DND-41 (cell line): Measurements from ENCODE around the gene SV2B.

Source experiments
- ATAC-seq: fragments of 200-7000 bp; cut with Tn5 transposase; 3 replicates; pipeline ENCODE4 v1.9.1; 2021; ENCODE audit warnings: low read depth; ENCODE audit not compliant: insufficient read depth
- DNase-seq: peaks from one replicate; pipeline ENCODE4 v3.0.0-alpha.2; 2020
- H2AFZ ChIP-seq: 2 replicates; pipeline ENCODE4 v1.6.0; 2012; ENCODE audit warnings: low read depth, low read length
- H3K27ac ChIP-seq: 2 replicates; pipeline ENCODE4 v1.5.1; 2012; ENCODE audit warnings: low read length, inconsistent platforms
- H3K27me3 ChIP-seq: fragments of 200-600 bp; sonication (generic); 2 replicates; pipeline ENCODE4 v1.6.0; 2012; ENCODE audit warnings: low read length, mild to moderate bottlenecking, inconsistent platforms; ENCODE audit not compliant: insufficient read depth, poor library complexity
- H3K36me3 ChIP-seq: 2 replicates; pipeline ENCODE4 v1.5.1; 2012; ENCODE audit warnings: low read length, inconsistent platforms; ENCODE audit not compliant: insufficient read depth
- H3K4me1 ChIP-seq: 2 replicates; pipeline ENCODE4 v1.5.1; 2012; ENCODE audit warnings: mild to moderate bottlenecking, low read length; ENCODE audit not compliant: insufficient read depth
- H3K4me2 ChIP-seq: 2 replicates; pipeline ENCODE4 v1.6.0; 2012; ENCODE audit warnings: mild to moderate bottlenecking, moderate library complexity, low read length, inconsistent platforms; ENCODE audit not compliant: insufficient read depth
- H3K4me3 ChIP-seq, 2 experiments: fragments of 200-600 bp in 1 of 2; shearing (Covaris generic) in 1 of 2; 2 replicates each; pipeline ENCODE4 v1.5.1; 2012 to 2016; ENCODE audit warnings: inconsistent platforms in 2 of 2, low read length in 2 of 2, mild to moderate bottlenecking in 2 of 2, low read depth in 1 of 2, moderate library complexity in 1 of 2
- H3K79me2 ChIP-seq: 2 replicates; pipeline ENCODE4 v1.6.0; 2012; ENCODE audit warnings: low read length, inconsistent platforms; ENCODE audit not compliant: insufficient read depth
- H3K9ac ChIP-seq: 2 replicates; pipeline ENCODE4 v1.6.0; 2012; ENCODE audit warnings: low read depth, mild to moderate bottlenecking, inconsistent platforms, low read length, moderate library complexity
- H3K9me3 ChIP-seq: 2 replicates; pipeline ENCODE4 v1.5.1; 2012; ENCODE audit warnings: low read length, moderate library complexity, mild to moderate bottlenecking, inconsistent platforms; ENCODE audit not compliant: insufficient read depth, severe bottlenecking
- H4K20me1 ChIP-seq: 2 replicates; pipeline ENCODE4 v1.6.0; 2012; ENCODE audit warnings: low read length; ENCODE audit not compliant: insufficient read depth
- EZH2 ChIP-seq: IDR thresholded peaks from 3 replicates; pipeline ENCODE4 v1.6.1; 2012; ENCODE audit warnings: borderline replicate concordance, low read depth, mild to moderate bottlenecking, moderate library complexity, low read length, inconsistent platforms; ENCODE audit not compliant: severe bottlenecking
- TF ChIP-seq, protein P1 (sequence below): IDR thresholded peaks from 2 replicates; pipeline ENCODE4 v1.5.1; 2012; ENCODE audit warnings: borderline replicate concordance, low read length, moderate library complexity, mild to moderate bottlenecking; ENCODE audit not compliant: poor library complexity, severe bottlenecking; ENCODE audit errors: extremely low read depth

SV2B gene

DNA sequence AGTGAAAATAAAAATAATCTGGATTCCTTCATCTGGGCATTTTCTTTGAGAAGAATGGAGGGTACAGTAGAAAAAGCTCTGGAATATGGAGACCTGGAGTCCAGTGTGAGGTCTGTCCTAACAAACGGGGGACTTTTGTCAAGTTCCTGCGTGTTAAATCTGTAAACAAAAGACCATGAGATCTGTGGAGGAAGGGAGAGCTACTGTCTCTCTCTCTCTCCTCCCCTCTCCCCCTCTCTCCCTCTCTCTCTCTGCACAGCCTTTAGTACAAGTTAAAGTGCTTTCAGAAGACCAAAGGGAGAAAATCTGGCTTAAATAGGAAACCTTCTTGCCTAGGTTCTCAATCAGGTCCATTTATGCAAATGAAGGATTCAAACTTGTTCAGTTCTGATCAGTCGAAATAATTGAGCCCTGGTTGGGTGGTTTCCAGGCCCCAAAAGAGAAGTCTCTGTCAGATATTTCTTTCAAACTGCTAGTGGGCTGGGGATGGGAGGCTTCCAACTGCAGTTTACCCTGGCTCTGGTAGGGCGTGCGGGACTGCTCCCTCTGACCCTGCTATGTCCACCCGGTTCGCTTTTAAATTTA lies 103.7 kb downstream of the SV2B start:
- Histone ChIP-seq H3K79me2 (no peaks in the 10 kb centered on the region), H3K4me2 (no peak overlapping the region), H3K4me1 (no peaks in the 10 kb centered on the region), H3K27me3 (peaks cover 7% of the 10 kb centered on the region), H2AFZ (no peak overlapping the region), H3K36me3 (no peaks in the 10 kb centered on the region), H3K9me3 (no peaks in the 10 kb centered on the region), H3K4me3 (no peak overlapping the region), H3K9ac (no peak overlapping the region), H3K27ac (no peak overlapping the region), H4K20me1 (no peaks in the 10 kb centered on the region)
- no peak for TF ChIP-seq EZH2
- TF ChIP-seq, protein P1, sequence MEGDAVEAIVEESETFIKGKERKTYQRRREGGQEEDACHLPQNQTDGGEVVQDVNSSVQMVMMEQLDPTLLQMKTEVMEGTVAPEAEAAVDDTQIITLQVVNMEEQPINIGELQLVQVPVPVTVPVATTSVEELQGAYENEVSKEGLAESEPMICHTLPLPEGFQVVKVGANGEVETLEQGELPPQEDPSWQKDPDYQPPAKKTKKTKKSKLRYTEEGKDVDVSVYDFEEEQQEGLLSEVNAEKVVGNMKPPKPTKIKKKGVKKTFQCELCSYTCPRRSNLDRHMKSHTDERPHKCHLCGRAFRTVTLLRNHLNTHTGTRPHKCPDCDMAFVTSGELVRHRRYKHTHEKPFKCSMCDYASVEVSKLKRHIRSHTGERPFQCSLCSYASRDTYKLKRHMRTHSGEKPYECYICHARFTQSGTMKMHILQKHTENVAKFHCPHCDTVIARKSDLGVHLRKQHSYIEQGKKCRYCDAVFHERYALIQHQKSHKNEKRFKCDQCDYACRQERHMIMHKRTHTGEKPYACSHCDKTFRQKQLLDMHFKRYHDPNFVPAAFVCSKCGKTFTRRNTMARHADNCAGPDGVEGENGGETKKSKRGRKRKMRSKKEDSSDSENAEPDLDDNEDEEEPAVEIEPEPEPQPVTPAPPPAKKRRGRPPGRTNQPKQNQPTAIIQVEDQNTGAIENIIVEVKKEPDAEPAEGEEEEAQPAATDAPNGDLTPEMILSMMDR = no peak
- DNase-seq (no peak), ATAC-seq (no peak)

DNA sequence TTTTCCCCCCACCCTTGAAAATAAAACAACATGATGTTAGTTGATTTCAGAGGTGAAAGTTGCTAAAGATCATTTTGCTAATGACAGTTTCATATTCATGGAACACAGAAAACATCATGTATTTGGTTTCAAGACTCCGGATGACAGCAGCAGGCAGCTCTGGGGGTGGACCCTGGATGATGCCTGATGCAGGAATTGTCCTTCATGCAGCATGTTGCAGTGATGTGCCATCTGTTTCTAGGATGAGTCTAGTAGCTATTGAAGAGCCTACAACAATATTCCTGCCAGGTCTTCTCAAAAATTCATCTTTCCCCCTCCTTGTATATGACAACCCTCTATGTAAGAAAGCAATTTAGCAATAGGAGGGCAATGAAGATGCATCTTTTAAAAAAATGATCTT lies 108.3 kb downstream of the SV2B start:
- Histone ChIP-seq H3K27me3 (peaks cover 3% of the 10 kb centered on the region), H4K20me1 (no peaks in the 10 kb centered on the region), H3K9ac (no peak overlapping the region), H3K27ac (no peak overlapping the region), H3K9me3 (no peaks in the 10 kb centered on the region), H3K4me1 (no peaks in the 10 kb centered on the region), H2AFZ (no peak overlapping the region), H3K36me3 (no peaks in the 10 kb centered on the region), H3K4me3 (no peak overlapping the region), H3K4me2 (no peak overlapping the region), H3K79me2 (no peaks in the 10 kb centered on the region)
- TF ChIP-seq, protein P1 = no peak
- TF ChIP-seq EZH2 = no peak
- no peak for ATAC-seq
- DNase-seq = no peak

DNA sequence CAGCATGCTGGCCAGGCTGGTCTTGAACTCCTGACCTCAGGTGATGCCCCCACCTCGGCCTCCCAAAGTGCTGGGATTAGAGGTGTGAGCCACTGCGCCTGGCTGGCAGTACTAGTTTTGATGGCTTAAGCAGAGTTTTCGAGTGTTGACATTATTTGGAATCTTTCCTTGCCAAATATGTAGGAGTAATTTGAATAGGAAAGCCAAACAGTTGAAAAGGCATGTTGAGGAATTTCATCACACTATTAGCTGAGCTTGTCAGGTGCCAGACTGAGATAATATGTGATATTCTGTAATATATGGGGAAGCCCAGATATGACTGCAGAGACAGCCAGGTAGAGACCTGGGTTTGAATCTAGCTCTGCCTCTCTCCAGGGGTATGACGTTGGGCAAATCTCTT lies 109.3 kb downstream of the SV2B start:
- no peaks in the 10 kb centered on the region for H4K20me1 ChIP-seq
- DNase-seq = no peak
- no peak overlapping the region for H3K4me2 ChIP-seq
- no peak overlapping the region for H3K27ac ChIP-seq
- no peaks in the 10 kb centered on the region for H3K9me3 ChIP-seq
- no peaks in the 10 kb centered on the region for H3K36me3 ChIP-seq
- H3K4me3 ChIP-seq = no peak overlapping the region
- H3K4me1 ChIP-seq = no peaks in the 10 kb centered on the region
- TF ChIP-seq, protein P1 = no peak
- TF ChIP-seq EZH2 = no peak
- peaks cover 8% of the 10 kb centered on the region for H3K27me3 ChIP-seq
- ATAC-seq = no peak
- H3K79me2 ChIP-seq = no peaks in the 10 kb centered on the region
- H2AFZ ChIP-seq = no peak overlapping the region
- no peak overlapping the region for H3K9ac ChIP-seq
